ENCODE measurements around the gene CERS2. TPM values are rescaled to one million over a fixed set of nuclear protein-coding genes. Genes with fewer than 3 reads are reported as not detected.

CERS2 gene
- total RNA-seq: 10 to 100 TPM; 15.0 to 29.1 (median 24.0) TPM

GRCh38 chr1:150974580-150975478, at the start of gene CERS2:
TSS of gene CERS2 (minus strand) at chr1:150974835. CDS start at chr1:150969090, 5,745 bp downstream.
- peak within 1 kb of the TSS; percentile 89 to 96 (median 92) for H3K27ac ChIP-seq
- H3K36me3 ChIP-seq: no peaks in the 10 kb centered on the region
- TF ChIP-seq CTCF (IDR thresholded peaks at IDR 0.05 in 4 of 5, conservative IDR thresholded peaks at IDR 0.05 in 1 of 5): peak in 1 of 5 experiments; percentile 27
- peak; percentile 71 to 73 for TF ChIP-seq POLR2A (IDR thresholded peaks at IDR 0.05)
- intact Hi-C loops (cut with DNase I; ENCODE audit: low total_unique reads): loop anchor here (5.0 kb wide), 4 partner anchors 32 to 413 kb away; partner anchors contain the start of genes ENSA, GOLPH3L, MINDY1 and PRUNE1
- ATAC-seq: peak; percentile 59 to 67
- peak within 1 kb of the TSS; percentile 61 to 91 (median 86) for H3K4me3 ChIP-seq
- in situ Hi-C loops (cut with MboI; ENCODE audit: low sequenced_read_pairs in 4 of 4): no loop called here
- H3K9me3 ChIP-seq: no peaks in the 10 kb centered on the region
- DNase-seq: peak; percentile 61 to 79
- H3K27me3 ChIP-seq: no peaks in the 10 kb centered on the region
- peaks cover 51 to 54% of the 10 kb centered on the region in 2 donors for H3K4me1 ChIP-seq

- H3K27me3 ChIP-seq: no peaks in the 10 kb centered on the region
- no peak for TF ChIP-seq CTCF (IDR thresholded peaks at IDR 0.05 in 4 of 5, conservative IDR thresholded peaks at IDR 0.05 in 1 of 5)
- no peak for TF ChIP-seq POLR2A (IDR thresholded peaks at IDR 0.05)
- H3K36me3 ChIP-seq: peaks cover 0 to 13% of the 10 kb centered on the region in 2 donors
- H3K4me3 ChIP-seq: no peak overlapping the region
- no peaks in the 10 kb centered on the region for H3K9me3 ChIP-seq
- DNase-seq: no peak
- in situ Hi-C loops (cut with MboI; ENCODE audit: low sequenced_read_pairs in 4 of 4): no loop called here
- H3K27ac ChIP-seq: peak overlapping the region in 1 of 4 donors; percentile 19
- peaks cover 19 to 27% of the 10 kb centered on the region in 2 donors for H3K4me1 ChIP-seq
- intact Hi-C loops (cut with DNase I; ENCODE audit: low total_unique reads): loop anchor here (10.0 kb wide), 1 partner anchor 811 kb away; no protein-coding TSS in a partner anchor
- no peak for ATAC-seq
These were observed 38.9 kb upstream of the CERS2 start for GRCh38 chr1:151013518-151013917.

DNA sequence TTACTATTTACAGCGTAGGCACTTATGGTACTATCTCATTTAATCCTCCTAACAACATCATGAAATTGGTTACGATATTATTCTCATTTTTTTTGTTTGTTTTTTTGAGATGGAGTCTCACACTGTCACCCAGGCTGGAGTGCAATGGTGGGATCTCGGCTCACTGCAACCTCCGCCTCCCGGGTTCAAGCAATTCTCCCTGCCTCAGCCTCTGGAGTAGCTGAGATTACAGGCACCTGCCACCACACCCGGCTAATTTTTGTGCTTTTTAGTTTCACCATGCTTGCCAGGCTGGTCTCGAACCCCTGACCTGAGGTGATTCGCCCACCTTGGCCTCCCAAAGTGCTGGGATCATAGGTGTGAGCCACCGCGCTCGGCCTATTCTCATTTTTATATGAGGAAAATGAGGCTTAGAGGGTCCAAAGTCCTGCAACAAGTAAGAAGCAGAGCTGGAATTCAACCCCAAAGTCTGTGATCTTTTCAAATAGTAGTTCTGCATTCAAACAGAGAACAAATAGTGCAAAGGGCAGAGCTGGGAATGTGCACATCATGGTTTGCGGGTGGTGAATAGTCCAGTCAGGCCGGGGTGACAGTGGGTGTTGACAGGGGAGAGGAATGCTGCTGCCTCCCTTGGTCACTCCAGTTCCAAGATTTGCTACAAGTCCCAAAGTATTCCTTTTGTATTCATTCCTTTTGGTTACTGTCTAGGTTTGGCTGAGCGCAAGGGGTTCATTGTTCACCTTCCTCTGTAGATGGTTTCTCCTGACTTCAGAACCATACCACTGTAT, 38.2 kb upstream of the CERS2 start:
- H3K27me3 ChIP-seq: no peaks in the 10 kb centered on the region
- H3K27ac ChIP-seq: peak overlapping the region in 1 of 4 donors; percentile 19
- no peak for DNase-seq
- intact Hi-C loops (cut with DNase I; ENCODE audit: low total_unique reads): loop anchor here (10.0 kb wide), 1 partner anchor 812 kb away; no protein-coding TSS in a partner anchor
- peaks cover 19 to 29% of the 10 kb centered on the region in 2 donors for H3K4me1 ChIP-seq
- in situ Hi-C loops (cut with MboI; ENCODE audit: low sequenced_read_pairs in 4 of 4): no loop called here
- peaks cover 0 to 11% of the 10 kb centered on the region in 2 donors for H3K36me3 ChIP-seq
- TF ChIP-seq CTCF (IDR thresholded peaks at IDR 0.05 in 4 of 5, conservative IDR thresholded peaks at IDR 0.05 in 1 of 5): no peak
- H3K4me3 ChIP-seq: no peak overlapping the region
- no peak for ATAC-seq
- no peaks in the 10 kb centered on the region for H3K9me3 ChIP-seq

- in situ Hi-C loops (cut with MboI; ENCODE audit: low sequenced_read_pairs in 4 of 4) (no loop called here), intact Hi-C loops (cut with DNase I; ENCODE audit: low total_unique reads) (loop anchor here (10.0 kb wide), 1 partner anchor 813 kb away; no protein-coding TSS in a partner anchor)
- ATAC-seq: no peak
- Histone ChIP-seq H3K27ac (no peak overlapping the region), H3K4me1 (peaks cover 32 to 40% of the 10 kb centered on the region in 2 donors), H3K4me3 (no peak overlapping the region), H3K9me3 (no peaks in the 10 kb centered on the region), H3K27me3 (no peaks in the 10 kb centered on the region), H3K36me3 (peaks cover 0 to 10% of the 10 kb centered on the region in 2 donors)
- TF ChIP-seq POLR2A (IDR thresholded peaks at IDR 0.05) (no peak), CTCF (IDR thresholded peaks at IDR 0.05 in 4 of 5, conservative IDR thresholded peaks at IDR 0.05 in 1 of 5) (no peak)
- no peak for DNase-seq
These were observed 36.7 kb upstream of the CERS2 start for GRCh38 chr1:151011154-151011850.

Data from gastrocnemius medialis (tissue), 4 donors.